Measurements from ENCODE around the gene STPG4.

STPG4 gene

DNA sequence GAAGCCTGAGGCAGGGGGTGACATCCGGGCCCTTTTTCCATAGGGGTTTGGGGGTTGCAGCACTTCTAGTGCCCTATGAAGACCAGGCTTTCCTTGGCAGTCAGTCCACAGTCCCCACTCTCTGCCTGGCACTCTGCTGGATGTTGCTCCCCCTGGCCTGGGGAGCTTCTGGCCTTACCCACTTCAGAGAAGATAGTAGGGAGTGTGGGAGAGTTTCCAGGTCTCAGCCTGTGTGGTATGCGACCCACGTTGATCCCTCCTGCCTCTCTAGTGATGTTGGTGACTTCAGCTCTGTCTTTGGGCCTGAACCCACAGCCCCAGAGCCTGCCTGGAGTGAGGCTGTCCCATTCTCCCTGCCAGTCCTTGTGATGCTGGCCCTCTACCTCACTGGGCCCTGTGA lies 105.6 kb downstream of the STPG4 start:
- no peak for DNase-seq

- no peak for DNase-seq
These were observed 106.2 kb downstream of the STPG4 start for GRCh38 chr2:47048801-47049480.

DNA sequence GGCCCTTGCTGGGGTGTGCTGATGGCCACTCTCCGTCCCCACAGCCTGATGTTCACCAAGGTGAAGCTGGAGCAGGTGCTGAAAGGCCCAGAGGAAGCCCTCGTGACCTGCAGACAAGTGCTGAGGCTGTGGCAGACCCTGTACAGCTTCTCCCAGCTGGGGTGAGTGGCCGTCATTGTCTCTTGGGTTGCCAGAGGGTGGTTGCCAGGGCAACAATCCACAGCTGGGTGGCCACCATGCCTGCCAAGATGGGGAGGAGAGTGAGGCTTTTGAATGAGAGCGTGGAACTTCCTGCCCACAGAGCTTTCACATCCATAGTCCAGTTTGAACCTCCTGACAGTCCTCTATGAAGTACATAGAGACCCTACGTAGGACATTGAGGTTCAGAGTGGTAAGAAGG lies 108.8 kb downstream of the STPG4 start:
- no peak for DNase-seq

GRCh38 chr2:47043891-47044239 lies 111.2 kb downstream of the STPG4 start:
- DNase-seq: no peak

DNA sequence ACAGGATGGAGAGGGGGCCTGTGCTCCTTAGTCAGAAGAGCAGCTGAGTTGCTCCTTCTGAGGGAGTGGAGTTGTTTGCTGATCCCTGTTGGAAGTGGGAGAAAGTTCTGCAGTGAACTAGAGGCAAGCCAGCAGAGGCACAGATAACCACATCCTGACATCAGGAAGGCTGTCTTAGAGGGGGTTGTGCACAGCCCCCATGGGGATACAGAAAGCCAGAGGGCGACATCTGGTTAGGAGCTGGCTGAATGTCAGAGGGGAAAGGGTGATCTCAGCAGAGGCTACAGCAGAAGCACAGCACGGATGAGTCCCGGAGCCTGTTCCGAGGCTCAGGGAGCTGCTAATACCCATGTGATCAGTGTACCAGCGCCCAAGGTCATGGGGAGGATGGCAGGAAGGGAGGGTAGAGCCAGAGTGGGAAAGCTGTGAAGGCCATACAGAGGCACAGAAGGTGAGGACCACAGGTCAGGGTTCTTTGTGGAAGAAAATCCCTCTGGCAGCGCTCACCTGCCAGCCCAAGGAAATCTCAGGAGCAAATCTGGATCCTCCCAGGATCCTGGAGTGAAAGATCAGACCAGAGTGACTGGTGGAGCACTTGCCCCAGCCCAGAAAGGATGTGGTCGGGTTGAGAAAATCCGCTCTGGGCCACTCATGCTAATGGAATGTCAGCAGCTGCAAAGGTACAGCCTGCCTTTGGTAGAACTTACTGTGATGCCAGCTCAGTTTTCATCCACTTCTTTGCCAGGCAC lies 111.8 kb downstream of the STPG4 start:
- DNase-seq: no peak

DNA sequence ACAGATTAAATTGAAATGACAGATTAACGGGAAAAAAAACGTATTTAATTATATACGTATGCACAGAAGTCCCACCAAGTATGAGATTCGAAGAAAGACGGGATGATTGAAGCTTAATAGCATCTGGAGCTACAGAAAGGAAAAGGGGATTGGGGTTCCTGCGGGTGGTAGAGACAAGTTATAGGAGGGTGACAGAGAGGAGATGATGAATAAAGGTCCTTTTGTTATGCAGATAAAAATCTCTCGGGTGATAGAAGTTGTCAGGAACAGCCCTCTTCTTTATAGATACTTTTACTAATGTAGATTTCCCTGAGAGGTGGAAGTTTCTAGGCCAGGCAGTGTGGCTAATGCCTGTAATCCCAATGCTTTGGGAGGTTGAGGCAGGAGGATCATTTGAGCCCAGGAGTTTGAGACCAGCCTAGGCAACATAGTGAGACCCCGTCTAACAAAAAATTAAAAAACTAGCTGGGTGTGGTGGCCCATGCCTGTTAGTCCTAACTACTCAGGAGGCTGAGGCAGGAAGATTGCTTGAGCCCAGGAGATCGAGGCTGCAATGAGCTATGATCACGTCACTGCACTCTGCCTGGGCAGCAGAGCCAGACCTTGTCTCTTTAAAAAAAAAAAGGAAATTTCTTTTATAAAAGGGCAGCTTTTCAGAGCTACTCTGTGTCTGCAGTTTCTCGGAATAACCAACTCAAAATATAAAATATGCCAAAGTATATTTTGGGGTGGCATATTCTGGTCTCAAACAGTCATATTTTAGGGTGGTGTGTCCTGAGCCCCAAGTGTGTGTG lies 113.0 kb downstream of the STPG4 start:
- DNase-seq: no peak

- DNase-seq: no peak
These were observed 114.0 kb downstream of the STPG4 start for GRCh38 chr2:47041063-47041462.

- DNase-seq: no peak
These were observed 114.5 kb downstream of the STPG4 start for GRCh38 chr2:47040651-47041050.

GRCh38 chr2:47039913-47040562 lies 115.1 kb downstream of the STPG4 start:
- DNase-seq: no peak

- no peak for DNase-seq
These were observed 115.6 kb downstream of the STPG4 start for GRCh38 chr2:47039489-47039870.

GRCh38 chr2:47038656-47039488 lies 116.2 kb downstream of the STPG4 start:
- peak; percentile 17 to 35 for DNase-seq

DNA sequence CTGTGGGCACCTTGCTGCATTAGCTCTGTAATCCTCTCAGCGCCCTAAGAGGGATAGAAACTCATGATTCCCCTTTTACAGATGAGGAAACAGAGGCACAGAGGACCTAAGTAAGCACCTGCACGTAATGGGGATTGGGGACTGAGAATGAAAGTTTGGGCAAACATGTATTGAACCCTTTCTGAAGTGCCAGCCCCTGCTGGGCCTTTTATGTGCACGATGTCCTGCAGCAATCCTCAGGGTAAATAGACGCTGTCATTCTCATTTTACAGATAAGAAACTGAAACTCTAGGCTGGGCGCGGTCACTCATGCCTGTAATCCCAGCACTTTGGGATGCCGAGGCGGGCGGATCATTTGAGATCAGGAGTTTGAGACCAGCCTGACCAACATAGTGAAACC lies 117.4 kb downstream of the STPG4 start:
- no peak for DNase-seq

Data from activated CD4-positive, alpha-beta T cell treated with anti-CD3 and anti-CD28 coated beads, Interleukin-2, amount 50 U/mL, for 48 hours (primary cell).